ENCODE results near the gene INTS6.

DNA sequence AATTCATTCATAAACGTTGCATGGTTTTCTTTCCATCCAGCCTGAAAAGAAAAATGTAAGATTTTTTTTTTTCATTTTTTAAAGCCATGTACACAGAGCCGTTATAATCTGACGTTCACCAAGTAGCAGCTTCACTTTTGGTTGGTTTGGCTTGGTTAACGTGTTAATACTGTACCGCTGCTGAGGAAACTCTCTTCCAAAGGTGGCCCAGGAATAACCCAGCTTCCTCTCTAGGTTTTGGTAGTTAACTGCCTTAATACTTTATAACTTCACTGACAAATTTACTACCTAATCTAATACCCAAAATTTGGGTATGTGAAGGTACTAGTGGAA, 1.7 kb downstream of the INTS6 start:
- TF ChIP-seq, protein P1, sequence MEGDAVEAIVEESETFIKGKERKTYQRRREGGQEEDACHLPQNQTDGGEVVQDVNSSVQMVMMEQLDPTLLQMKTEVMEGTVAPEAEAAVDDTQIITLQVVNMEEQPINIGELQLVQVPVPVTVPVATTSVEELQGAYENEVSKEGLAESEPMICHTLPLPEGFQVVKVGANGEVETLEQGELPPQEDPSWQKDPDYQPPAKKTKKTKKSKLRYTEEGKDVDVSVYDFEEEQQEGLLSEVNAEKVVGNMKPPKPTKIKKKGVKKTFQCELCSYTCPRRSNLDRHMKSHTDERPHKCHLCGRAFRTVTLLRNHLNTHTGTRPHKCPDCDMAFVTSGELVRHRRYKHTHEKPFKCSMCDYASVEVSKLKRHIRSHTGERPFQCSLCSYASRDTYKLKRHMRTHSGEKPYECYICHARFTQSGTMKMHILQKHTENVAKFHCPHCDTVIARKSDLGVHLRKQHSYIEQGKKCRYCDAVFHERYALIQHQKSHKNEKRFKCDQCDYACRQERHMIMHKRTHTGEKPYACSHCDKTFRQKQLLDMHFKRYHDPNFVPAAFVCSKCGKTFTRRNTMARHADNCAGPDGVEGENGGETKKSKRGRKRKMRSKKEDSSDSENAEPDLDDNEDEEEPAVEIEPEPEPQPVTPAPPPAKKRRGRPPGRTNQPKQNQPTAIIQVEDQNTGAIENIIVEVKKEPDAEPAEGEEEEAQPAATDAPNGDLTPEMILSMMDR (conservative IDR thresholded peaks at IDR 0.05; ENCODE audit: low read length): no peak
- TF ChIP-seq EZH2phosphoT487 (IDR thresholded peaks at IDR 0.05; ENCODE audit: borderline replicate concordance, low read depth, low read length): no peak

All from OCI-LY7 (cell line).